ENCODE measurements around the gene SDE2. TPM values are rescaled to one million over a fixed set of nuclear protein-coding genes. Genes with fewer than 3 reads are reported as not detected.

The SDE2 gene
- total RNA-seq, 1 donor = 19.9 TPM

- Histone ChIP-seq H3K4me3 (ENCODE audit: insufficient read depth, low read length) (no peak overlapping the region), H2AFZ (ENCODE audit: low read length) (no peak overlapping the region)
- TF ChIP-seq, protein P1, sequence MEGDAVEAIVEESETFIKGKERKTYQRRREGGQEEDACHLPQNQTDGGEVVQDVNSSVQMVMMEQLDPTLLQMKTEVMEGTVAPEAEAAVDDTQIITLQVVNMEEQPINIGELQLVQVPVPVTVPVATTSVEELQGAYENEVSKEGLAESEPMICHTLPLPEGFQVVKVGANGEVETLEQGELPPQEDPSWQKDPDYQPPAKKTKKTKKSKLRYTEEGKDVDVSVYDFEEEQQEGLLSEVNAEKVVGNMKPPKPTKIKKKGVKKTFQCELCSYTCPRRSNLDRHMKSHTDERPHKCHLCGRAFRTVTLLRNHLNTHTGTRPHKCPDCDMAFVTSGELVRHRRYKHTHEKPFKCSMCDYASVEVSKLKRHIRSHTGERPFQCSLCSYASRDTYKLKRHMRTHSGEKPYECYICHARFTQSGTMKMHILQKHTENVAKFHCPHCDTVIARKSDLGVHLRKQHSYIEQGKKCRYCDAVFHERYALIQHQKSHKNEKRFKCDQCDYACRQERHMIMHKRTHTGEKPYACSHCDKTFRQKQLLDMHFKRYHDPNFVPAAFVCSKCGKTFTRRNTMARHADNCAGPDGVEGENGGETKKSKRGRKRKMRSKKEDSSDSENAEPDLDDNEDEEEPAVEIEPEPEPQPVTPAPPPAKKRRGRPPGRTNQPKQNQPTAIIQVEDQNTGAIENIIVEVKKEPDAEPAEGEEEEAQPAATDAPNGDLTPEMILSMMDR (IDR thresholded peaks at IDR 0.05; ENCODE audit: extremely low read depth, low read depth, low read length) = no peak
Observed at GRCh38 chr1:225946803-225947202, 52.3 kb downstream of the SDE2 start.

GRCh38 chr1:225946082-225946620 lies 53.0 kb downstream of the SDE2 start:
- TF ChIP-seq, protein P1 (IDR thresholded peaks at IDR 0.05; ENCODE audit: extremely low read depth, low read depth, low read length) = no peak
- Histone ChIP-seq H3K27ac (ENCODE audit: low read depth, low read length) (no peak overlapping the region), H4K20me1 (ENCODE audit: insufficient read depth, low read length) (no peaks in the 10 kb centered on the region), H2AFZ (ENCODE audit: low read length) (no peak overlapping the region), H3K9me3 (ENCODE audit: low read depth, low read length) (no peaks in the 10 kb centered on the region), H3K4me1 (ENCODE audit: insufficient read depth, low read length) (no peaks in the 10 kb centered on the region), H3K36me3 (ENCODE audit: insufficient read depth, low read length) (no peaks in the 10 kb centered on the region), H3K4me3 (ENCODE audit: insufficient read depth, low read length) (no peak overlapping the region), H3K79me2 (ENCODE audit: insufficient read depth, low read length) (no peaks in the 10 kb centered on the region), H3K27me3 (ENCODE audit: insufficient read depth, low read length) (peaks cover 22% of the 10 kb centered on the region), H3K4me2 (ENCODE audit: insufficient read depth, low read length) (no peak overlapping the region)
- DNase-seq (ENCODE audit: insufficient read length, low spot score, missing footprints) = no peak

More at GRCh38 chr1:225946803-225947202, 52.3 kb downstream of the SDE2 start:
- Histone ChIP-seq H3K79me2 (ENCODE audit: insufficient read depth, low read length) (no peaks in the 10 kb centered on the region), H3K27ac (ENCODE audit: low read depth, low read length) (no peak overlapping the region), H4K20me1 (ENCODE audit: insufficient read depth, low read length) (no peaks in the 10 kb centered on the region), H3K4me1 (ENCODE audit: insufficient read depth, low read length) (no peaks in the 10 kb centered on the region), H3K4me2 (ENCODE audit: insufficient read depth, low read length) (no peak overlapping the region), H3K9me3 (ENCODE audit: low read depth, low read length) (no peaks in the 10 kb centered on the region), H3K36me3 (ENCODE audit: insufficient read depth, low read length) (no peaks in the 10 kb centered on the region), H3K27me3 (ENCODE audit: insufficient read depth, low read length) (peaks cover 22% of the 10 kb centered on the region)
- no peak for DNase-seq (ENCODE audit: insufficient read length, low spot score, missing footprints)

DNA sequence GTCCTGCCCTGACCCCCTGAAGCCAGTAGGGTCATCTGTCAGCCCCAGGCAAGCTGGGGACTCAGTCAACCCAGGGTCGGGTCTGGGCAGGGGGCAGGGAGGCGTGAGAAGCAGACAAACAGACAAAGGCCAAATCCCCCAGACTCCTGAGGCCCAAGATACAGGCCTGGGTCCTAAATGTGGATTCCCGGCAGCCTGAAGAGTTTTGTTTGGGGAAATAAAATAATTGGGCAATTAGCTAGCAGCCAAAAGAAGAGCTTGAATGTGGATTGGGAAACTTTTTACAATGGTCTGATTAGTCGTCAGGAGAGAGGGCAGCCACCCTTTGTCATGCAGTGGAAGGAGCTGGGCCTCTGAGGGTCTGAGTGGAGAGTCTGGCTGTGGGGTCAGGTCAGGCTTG lies 53.6 kb downstream of the SDE2 start:
- Histone ChIP-seq H2AFZ (ENCODE audit: low read length) (no peak overlapping the region), H3K79me2 (ENCODE audit: insufficient read depth, low read length) (no peaks in the 10 kb centered on the region), H3K27me3 (ENCODE audit: insufficient read depth, low read length) (peaks cover 22% of the 10 kb centered on the region), H3K36me3 (ENCODE audit: insufficient read depth, low read length) (no peaks in the 10 kb centered on the region), H4K20me1 (ENCODE audit: insufficient read depth, low read length) (no peaks in the 10 kb centered on the region), H3K27ac (ENCODE audit: low read depth, low read length) (no peak overlapping the region), H3K4me3 (ENCODE audit: insufficient read depth, low read length) (no peak overlapping the region), H3K4me1 (ENCODE audit: insufficient read depth, low read length) (no peaks in the 10 kb centered on the region), H3K4me2 (ENCODE audit: insufficient read depth, low read length) (no peak overlapping the region), H3K9me3 (ENCODE audit: low read depth, low read length) (no peaks in the 10 kb centered on the region)
- TF ChIP-seq, protein P1 (IDR thresholded peaks at IDR 0.05; ENCODE audit: extremely low read depth, low read depth, low read length) = no peak
- no peak for DNase-seq (ENCODE audit: insufficient read length, low spot score, missing footprints)

DNA sequence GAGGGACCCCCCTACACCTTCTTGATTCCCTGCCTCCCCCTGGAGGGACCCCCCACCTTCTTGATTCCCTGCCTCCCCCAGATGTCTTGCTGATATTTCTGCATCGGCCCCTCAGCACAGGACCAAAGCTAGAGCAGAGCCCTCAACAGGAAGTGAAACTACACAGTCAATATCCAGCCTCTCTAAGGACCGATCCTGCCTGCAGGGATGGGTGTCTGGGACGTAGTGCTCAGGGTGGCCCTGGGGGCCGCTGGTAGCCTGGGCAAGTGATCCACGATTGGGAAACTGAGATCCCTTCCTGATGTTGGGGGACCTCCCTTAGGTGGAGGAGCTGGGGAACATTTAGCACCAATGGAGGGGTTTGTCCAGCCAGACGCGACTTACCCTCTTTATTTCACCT lies 54.2 kb downstream of the SDE2 start:
- Histone ChIP-seq H3K27me3 (ENCODE audit: insufficient read depth, low read length) (peaks cover 18% of the 10 kb centered on the region), H4K20me1 (ENCODE audit: insufficient read depth, low read length) (no peaks in the 10 kb centered on the region), H3K79me2 (ENCODE audit: insufficient read depth, low read length) (no peaks in the 10 kb centered on the region), H3K36me3 (ENCODE audit: insufficient read depth, low read length) (no peaks in the 10 kb centered on the region), H2AFZ (ENCODE audit: low read length) (no peak overlapping the region), H3K9me3 (ENCODE audit: low read depth, low read length) (no peaks in the 10 kb centered on the region), H3K27ac (ENCODE audit: low read depth, low read length) (no peak overlapping the region), H3K4me1 (ENCODE audit: insufficient read depth, low read length) (no peaks in the 10 kb centered on the region), H3K4me3 (ENCODE audit: insufficient read depth, low read length) (no peak overlapping the region), H3K4me2 (ENCODE audit: insufficient read depth, low read length) (no peak overlapping the region)
- TF ChIP-seq, protein P1 (IDR thresholded peaks at IDR 0.05; ENCODE audit: extremely low read depth, low read depth, low read length) = no peak
- no peak for DNase-seq (ENCODE audit: insufficient read length, low spot score, missing footprints)
